ENCODE data around the gene MYO5C.

- TF ChIP-seq CTCF (IDR thresholded peaks at IDR 0.05) = no peak
- no peak for TF ChIP-seq POLR2A (IDR thresholded peaks at IDR 0.05)
- no peak for TF ChIP-seq POLR2AphosphoS5 (IDR thresholded peaks at IDR 0.05)
Observed at GRCh38 chr15:52337198-52337853, 41.7 kb upstream of the MYO5C start.
